Measurements from ENCODE around the gene LRRC74A.

GRCh38 chr14:76856769-76857168 is 30.6 kb downstream of the LRRC74A start:
- TF ChIP-seq POLR2AphosphoS5 (IDR thresholded peaks at IDR 0.05; ENCODE audit: low read depth, low read length) (no peak), TAF1 (IDR thresholded peaks at IDR 0.05; ENCODE audit: borderline replicate concordance, insufficient read depth, low read length) (no peak), REST (IDR thresholded peaks at IDR 0.05; ENCODE audit: insufficient read depth in 1 of 2, low read depth in 2 of 2, low read length in 2 of 2) (no peak), FOXP2 (optimal IDR thresholded peaks at IDR 0.05; ENCODE audit: borderline replicate concordance, extremely low read depth, extremely low read length, insufficient read depth) (no peak)
